Rectal smooth muscle tissue (tissue), 1 donor: ENCODE results near the gene NUP43.
A peak's percentile ranks its signal among the peaks of the same experiment; 100 is the strongest.

Experiments used
- H3K27ac ChIP-seq: one replicate; pipeline ENCODE4 v1.7.0; 2013; ENCODE audit warnings: low read depth, low read length, inconsistent platforms
- H3K27me3 ChIP-seq: one replicate; pipeline ENCODE4 v1.7.0; 2013; ENCODE audit warnings: low read length; ENCODE audit not compliant: control insufficient read depth, insufficient read depth
- H3K36me3 ChIP-seq: one replicate; pipeline ENCODE4 v1.7.0; 2013; ENCODE audit warnings: low read length; ENCODE audit not compliant: control insufficient read depth, insufficient read depth
- H3K4me1 ChIP-seq: one replicate; pipeline ENCODE4 v1.7.0; 2013; ENCODE audit warnings: low read length; ENCODE audit not compliant: control insufficient read depth, insufficient read depth
- H3K4me3 ChIP-seq: one replicate; pipeline ENCODE4 v1.7.0; 2013; ENCODE audit warnings: low read length
- H3K9ac ChIP-seq: one replicate; pipeline ENCODE4 v1.7.0; 2013; ENCODE audit warnings: low read length

Gene NUP43

GRCh38 chr6:149729824-149730223 is 16.5 kb downstream of the NUP43 start:
- peaks cover 13% of the 10 kb centered on the region for H3K36me3 ChIP-seq

GRCh38 chr6:149728499-149729234 is 17.7 kb downstream of the NUP43 start:
- Histone ChIP-seq H3K9ac (no peak overlapping the region), H3K27ac (no peak overlapping the region), H3K4me3 (no peak overlapping the region), H3K27me3 (no peaks in the 10 kb centered on the region), H3K36me3 (peaks cover 13% of the 10 kb centered on the region), H3K4me1 (no peaks in the 10 kb centered on the region)

More at GRCh38 chr6:149729824-149730223, 16.5 kb downstream of the NUP43 start:
- H3K4me3 ChIP-seq: no peak overlapping the region
- no peak overlapping the region for H3K9ac ChIP-seq
- H3K27ac ChIP-seq: no peak overlapping the region
- no peaks in the 10 kb centered on the region for H3K4me1 ChIP-seq
- no peaks in the 10 kb centered on the region for H3K27me3 ChIP-seq

- no peaks in the 10 kb centered on the region for H3K4me1 ChIP-seq
- no peaks in the 10 kb centered on the region for H3K27me3 ChIP-seq
- no peak overlapping the region for H3K27ac ChIP-seq
- H3K36me3 ChIP-seq: peaks cover 13% of the 10 kb centered on the region
- H3K4me3 ChIP-seq: no peak overlapping the region
- no peak overlapping the region for H3K9ac ChIP-seq
Measured at GRCh38 chr6:149727793-149728498, 18.4 kb downstream of the NUP43 start.

GRCh38 chr6:149725785-149726184 is 20.5 kb downstream of the NUP43 start:
- no peak overlapping the region for H3K4me3 ChIP-seq
- no peaks in the 10 kb centered on the region for H3K4me1 ChIP-seq
- no peak overlapping the region for H3K27ac ChIP-seq
- no peak overlapping the region for H3K9ac ChIP-seq
- H3K36me3 ChIP-seq: peaks cover 9% of the 10 kb centered on the region
- H3K27me3 ChIP-seq: no peaks in the 10 kb centered on the region

GRCh38 chr6:149723771-149724417 is 22.4 kb downstream of the NUP43 start:
- Histone ChIP-seq H3K9ac (no peak overlapping the region), H3K4me1 (no peaks in the 10 kb centered on the region), H3K4me3 (no peak overlapping the region), H3K27ac (no peak overlapping the region), H3K36me3 (peaks cover 4% of the 10 kb centered on the region), H3K27me3 (no peaks in the 10 kb centered on the region)

GRCh38 chr6:149723262-149723661 is 23.1 kb downstream of the NUP43 start:
- no peak overlapping the region for H3K27ac ChIP-seq
- H3K27me3 ChIP-seq: no peaks in the 10 kb centered on the region
- peaks cover 4% of the 10 kb centered on the region for H3K4me1 ChIP-seq
- H3K4me3 ChIP-seq: no peak overlapping the region
- H3K36me3 ChIP-seq: no peaks in the 10 kb centered on the region
- no peak overlapping the region for H3K9ac ChIP-seq

GRCh38 chr6:149719531-149719930 is 26.8 kb downstream of the NUP43 start:
- Histone ChIP-seq H3K4me3 (no peak overlapping the region), H3K27ac (no peak overlapping the region), H3K4me1 (peaks cover 13% of the 10 kb centered on the region), H3K9ac (no peak overlapping the region), H3K27me3 (no peaks in the 10 kb centered on the region), H3K36me3 (no peaks in the 10 kb centered on the region)

GRCh38 chr6:149717588-149718458 is 28.5 kb downstream of the NUP43 start, which contains the start of gene LATS1:
TSS of gene LATS1 (minus strand) at chr6:149718101. CDS start at chr6:149702126, 15,975 bp downstream.
- no peaks in the 10 kb centered on the region for H3K36me3 ChIP-seq

GRCh38 chr6:149717255-149717587 is 29.1 kb downstream of the NUP43 start:
- peaks cover 13% of the 10 kb centered on the region for H3K4me1 ChIP-seq
- H3K36me3 ChIP-seq: no peaks in the 10 kb centered on the region
- H3K9ac ChIP-seq: peak overlapping the region; percentile 96
- H3K4me3 ChIP-seq: peak overlapping the region; percentile 96
- H3K27ac ChIP-seq: peak overlapping the region; percentile 100
- H3K27me3 ChIP-seq: no peaks in the 10 kb centered on the region

More at GRCh38 chr6:149717588-149718458, 28.5 kb downstream of the NUP43 start, which contains the start of gene LATS1:
- Histone ChIP-seq H3K9ac (peak within 1 kb of the TSS; percentile 96), H3K27ac (peak within 1 kb of the TSS; percentile 100), H3K4me3 (peak within 1 kb of the TSS; percentile 96), H3K4me1 (peaks cover 13% of the 10 kb centered on the region), H3K27me3 (no peaks in the 10 kb centered on the region)

GRCh38 chr6:149716181-149716963 is 30.0 kb downstream of the NUP43 start:
- peak overlapping the region; percentile 100 for H3K27ac ChIP-seq

GRCh38 chr6:149714442-149714841 is 31.9 kb downstream of the NUP43 start:
- Histone ChIP-seq H3K27me3 (no peaks in the 10 kb centered on the region), H3K4me1 (peaks cover 13% of the 10 kb centered on the region), H3K36me3 (no peaks in the 10 kb centered on the region), H3K27ac (no peak overlapping the region), H3K4me3 (no peak overlapping the region), H3K9ac (no peak overlapping the region)

More at GRCh38 chr6:149716181-149716963, 30.0 kb downstream of the NUP43 start:
- no peaks in the 10 kb centered on the region for H3K36me3 ChIP-seq
- peaks cover 13% of the 10 kb centered on the region for H3K4me1 ChIP-seq
- H3K9ac ChIP-seq: no peak overlapping the region
- H3K27me3 ChIP-seq: no peaks in the 10 kb centered on the region
- H3K4me3 ChIP-seq: peak overlapping the region; percentile 96
